B cell (primary cell): ENCODE measurements around the gene ADCY10. TPM values are rescaled to one million over a fixed set of nuclear protein-coding genes. Genes with fewer than 3 reads are reported as not detected.

ENCODE experiments used
- ATAC-seq: fragments of 200-7000 bp; cut with Tn5 transposase; one replicate; pipeline ENCODE4 v1.10.0; 2021; ENCODE audit warnings: low read depth, mild to moderate bottlenecking, moderate number of reproducible peaks, moderate library complexity
- CTCF ChIA-PET: fragments of 350-600 bp; sonication (Branson Sonifier 250); formaldehyde crosslinking; loops from one replicate; lab custom pipeline; 2021; ENCODE audit warnings: antibody characterized with exemption, inconsistent platforms; lab: Charles Lee
- POLR2A ChIA-PET: fragments of 350-600 bp; sonication (Branson Sonifier 250); formaldehyde crosslinking; loops from one replicate; lab custom pipeline; 2021; ENCODE audit warnings: antibody characterized with exemption; lab: Charles Lee
- DNase-seq: peaks from one replicate; pipeline ENCODE4 v3.0.0; 2013
- H2AFZ ChIP-seq: 2 replicates; pipeline ENCODE4 v1.6.1; 2012; ENCODE audit warnings: mild to moderate bottlenecking, low read depth, low read length; ENCODE audit not compliant: insufficient read depth, poor library complexity, severe bottlenecking
- H3K27ac ChIP-seq, 2 donors: 1 replicate in 1 of 2; 2 replicates in 1 of 2; pipeline ENCODE4 v1.5.1; 2012 to 2013; ENCODE audit warnings: low read length in 2 of 2, mild to moderate bottlenecking in 2 of 2, moderate library complexity in 1 of 2
- H3K27me3 ChIP-seq, 4 experiments: fragments of 200-600 bp in 1 of 4; sonication (generic) in 1 of 4; replicated peaks in 1 of 4; 1 replicate in 2 of 4; 2 replicates in 2 of 4; pipeline versions ENCODE4 v1.6.1 to v1.7.0; 2013 to 2016; ENCODE audit warnings: low read length in 3 of 4, mild to moderate bottlenecking in 2 of 4, mixed read lengths in 1 of 4, moderate library complexity in 1 of 4; ENCODE audit not compliant: insufficient read depth in 4 of 4, control insufficient read depth in 3 of 4; ENCODE audit errors: control extremely low read depth in 1 of 4
- H3K36me3 ChIP-seq, 2 experiments: replicated peaks in 1 of 2; 1 replicate in 1 of 2; 2 replicates in 1 of 2; pipeline versions ENCODE4 v1.6.1 to v1.7.1; 2013; ENCODE audit warnings: low read length in 1 of 2; ENCODE audit not compliant: insufficient read depth in 2 of 2, control insufficient read depth in 1 of 2; ENCODE audit errors: control extremely low read depth in 1 of 2, extremely low read depth in 1 of 2
- H3K4me1 ChIP-seq, 2 donors: fragments of 200-600 bp in 1 of 2; sonication (generic) in 1 of 2; 1 replicate in 1 of 2; 2 replicates in 1 of 2; pipeline versions ENCODE4 v1.5.1 to v1.6.1; 2013 to 2017; ENCODE audit warnings: low read length in 2 of 2; ENCODE audit not compliant: control insufficient read depth in 2 of 2, insufficient read depth in 2 of 2
- H3K4me2 ChIP-seq: replicated peaks from 2 replicates; pipeline ENCODE3; 2012; ENCODE audit warnings: mild to moderate bottlenecking, low read depth, low read length; ENCODE audit not compliant: poor library complexity, severe bottlenecking
- H3K4me3 ChIP-seq, 5 experiments: fragments of 200-600 bp in 1 of 5; sonication (generic) in 1 of 5; 1 replicate in 3 of 5; 2 replicates in 2 of 5; pipeline versions ENCODE4 v1.5.1 to v1.7.0; 2011 to 2016; ENCODE audit warnings: low read length in 4 of 5, mild to moderate bottlenecking in 4 of 5, low read depth in 2 of 5, control low read depth in 1 of 5, moderate library complexity in 1 of 5; ENCODE audit not compliant: insufficient read depth in 1 of 5; ENCODE audit errors: control extremely low read depth in 1 of 5, extremely low read depth in 1 of 5
- H3K79me2 ChIP-seq: fragments of 200-600 bp; sonication (generic); one replicate; pipeline ENCODE4 v1.6.0; 2016; ENCODE audit warnings: low read length; ENCODE audit not compliant: control insufficient read depth, insufficient read depth
- H3K9ac ChIP-seq: fragments of 200-600 bp; sonication (generic); 2 replicates; pipeline ENCODE4 v1.6.1; 2017; ENCODE audit warnings: mild to moderate bottlenecking, low read length, moderate library complexity
- H3K9me3 ChIP-seq, 3 donors: one replicate each; pipeline versions ENCODE4 v1.6.1 to v1.7.1; 2013; ENCODE audit warnings: low read length in 2 of 3; ENCODE audit not compliant: control insufficient read depth in 2 of 3, insufficient read depth in 1 of 3; ENCODE audit errors: control extremely low read depth in 1 of 3
- H4K20me1 ChIP-seq: 2 replicates; pipeline ENCODE4 v1.6.0; 2012; ENCODE audit warnings: mild to moderate bottlenecking, low read length; ENCODE audit not compliant: insufficient read depth, control insufficient read depth, poor library complexity, severe bottlenecking
- H3K27ac Mint-ChIP-seq: one replicate; pipeline ENCODE4 v1.8.0; 2021; ENCODE audit warnings: mixed read lengths
- H3K27me3 Mint-ChIP-seq: one replicate; pipeline ENCODE4 v1.8.0; 2021; ENCODE audit warnings: mixed read lengths
- H3K4me1 Mint-ChIP-seq: one replicate; pipeline ENCODE4 v1.8.0; 2021; ENCODE audit warnings: mixed read lengths
- H3K4me3 Mint-ChIP-seq: one replicate; pipeline ENCODE4 v1.8.0; 2021; ENCODE audit warnings: mixed read lengths
- H3K9me3 Mint-ChIP-seq: one replicate; pipeline ENCODE4 v1.8.0; 2022; ENCODE audit warnings: mixed read lengths; ENCODE audit not compliant: insufficient read depth
- CTCF ChIP-seq: fragments of 200-600 bp; IDR thresholded peaks from one replicate; pipeline ENCODE4 v1.8.0; 2022; ENCODE audit warnings: antibody characterized with exemption, mild to moderate bottlenecking
- EZH2 ChIP-seq: IDR thresholded peaks from 2 replicates; pipeline ENCODE4 v1.6.1; 2012; ENCODE audit warnings: borderline replicate concordance, low read depth, mild to moderate bottlenecking, moderate library complexity, low read length; ENCODE audit not compliant: insufficient read depth, poor library complexity, severe bottlenecking
- WGBS: methylation state at CpG from one replicate; pipeline ENCODE4 v1.1.5; 2013; ENCODE audit warnings: missing lambda C conversion rate; ENCODE audit not compliant: insufficient coverage; 5-methylcytosine and 5-hydroxymethylcytosine counted together
- intact Hi-C: fragments of 100-400 bp; cut with micrococcal nuclease; formaldehyde crosslinking; loops from one replicate; pipeline ENCODE4 v1.10.0; 2022
- polyA plus RNA-seq: library from polyadenylated mRNA; depleted of rRNA; stranded (reverse); fragments of >200 nt; gene quantifications from 2 replicates; pipeline ENCODE4 v1.2.3, GENCODE V29; 2012
- total RNA-seq, 2 donors: library from RNA; stranded (reverse); fragments of 120-200 nt in 1 of 2; gene quantifications; 1 replicate in 1 of 2; 2 replicates in 1 of 2; pipeline versions ENCODE4 v1.2.3 to v1.2.4, GENCODE V29; 2013 to 2022

ADCY10 gene
- total and polyA plus RNA-seq, 2 donors (not counting 1 experiment from before 2014, with no cell fraction given): 0.15 TPM; not detected in 1

GRCh38 chr1:167790117-167790516 lies 123.8 kb downstream of the ADCY10 start:
- TF ChIP-seq EZH2: no peak
- TF ChIP-seq CTCF: no peak
- Histone ChIP-seq H3K27me3 (no peaks in the 10 kb centered on the region), H2AFZ (no peak overlapping the region), H3K9ac (no peak overlapping the region), H3K4me3 (no peak overlapping the region), H3K4me1 (no peaks in the 10 kb centered on the region), H3K79me2 (no peaks in the 10 kb centered on the region), H3K9me3 (no peaks in the 10 kb centered on the region), H3K4me2 (no peak overlapping the region), H3K36me3 (peaks cover 0 to 13% of the 10 kb centered on the region in 2 experiments), H3K27ac (no peak overlapping the region), H4K20me1 (no peaks in the 10 kb centered on the region)
- ChIA-PET POLR2A (no interaction called here), CTCF (interaction anchor here (1.2 kb wide), 1 partner anchor 15 kb away, joined by 3 read pairs; no protein-coding TSS in a partner anchor)
- Mint-ChIP-seq H3K9me3 (no peaks in the 10 kb centered on the region), H3K4me1 (no peaks in the 10 kb centered on the region), H3K27ac (no peak overlapping the region), H3K27me3 (no peaks in the 10 kb centered on the region), H3K4me3 (no peak overlapping the region)
- intact Hi-C loops: no loop called here
- 76% methylated on average over 3 of the region's 5 CpGs for WGBS
- DNase-seq (no peak), ATAC-seq (no peak)

GRCh38 chr1:167789501-167789900 lies 124.4 kb downstream of the ADCY10 start:
- Histone ChIP-seq H3K9me3 (no peaks in the 10 kb centered on the region), H3K9ac (no peak overlapping the region), H2AFZ (no peak overlapping the region), H3K27ac (no peak overlapping the region), H3K36me3 (peaks cover 0 to 13% of the 10 kb centered on the region in 2 experiments), H3K4me1 (no peaks in the 10 kb centered on the region), H3K4me3 (no peak overlapping the region), H4K20me1 (no peaks in the 10 kb centered on the region), H3K4me2 (no peak overlapping the region), H3K79me2 (no peaks in the 10 kb centered on the region), H3K27me3 (no peaks in the 10 kb centered on the region)
- POLR2A ChIA-PET: interaction anchor here (0.6 kb wide), 1 partner anchor 10 kb away, joined by 3 read pairs; no protein-coding TSS in a partner anchor
- Mint-ChIP-seq H3K27ac (no peak overlapping the region), H3K4me3 (no peak overlapping the region), H3K9me3 (no peaks in the 10 kb centered on the region), H3K4me1 (no peaks in the 10 kb centered on the region), H3K27me3 (no peaks in the 10 kb centered on the region)
- CTCF ChIA-PET: interaction anchor here (1.2 kb wide), 1 partner anchor 14 kb away, joined by 3 read pairs; no protein-coding TSS in a partner anchor
- DNase-seq (no peak), ATAC-seq (no peak)
- no peak for TF ChIP-seq EZH2
- no peak for TF ChIP-seq CTCF
- intact Hi-C loops: no loop called here
- WGBS: 100% methylated on average over 3 of the region's 3 CpGs
